Measurements from ENCODE around the gene GET4.

DNA sequence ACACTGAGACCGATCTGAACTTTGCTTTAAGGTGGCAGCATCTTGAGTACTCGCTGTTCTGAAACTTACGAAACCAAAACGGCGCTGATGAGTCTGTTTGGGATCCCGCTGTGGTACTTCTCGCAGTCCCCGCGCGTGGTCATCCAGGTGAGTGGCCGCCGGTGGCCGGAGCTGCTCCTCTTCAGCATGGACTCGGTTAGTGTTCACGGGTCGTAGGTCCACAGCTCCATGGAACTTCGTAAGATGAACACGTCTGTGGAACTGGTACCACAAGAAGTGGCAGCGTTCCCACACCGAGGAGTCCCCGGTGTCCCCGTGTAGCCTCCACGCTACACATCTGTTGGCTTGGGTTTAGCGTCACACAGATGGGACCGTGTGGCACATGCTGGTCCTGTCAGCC, 10.4 kb upstream of the GET4 start:
- TF ChIP-seq BHLHE40 (IDR thresholded peaks at IDR 0.05; ENCODE audit: borderline replicate concordance) = no peak
- TF ChIP-seq, protein P1, sequence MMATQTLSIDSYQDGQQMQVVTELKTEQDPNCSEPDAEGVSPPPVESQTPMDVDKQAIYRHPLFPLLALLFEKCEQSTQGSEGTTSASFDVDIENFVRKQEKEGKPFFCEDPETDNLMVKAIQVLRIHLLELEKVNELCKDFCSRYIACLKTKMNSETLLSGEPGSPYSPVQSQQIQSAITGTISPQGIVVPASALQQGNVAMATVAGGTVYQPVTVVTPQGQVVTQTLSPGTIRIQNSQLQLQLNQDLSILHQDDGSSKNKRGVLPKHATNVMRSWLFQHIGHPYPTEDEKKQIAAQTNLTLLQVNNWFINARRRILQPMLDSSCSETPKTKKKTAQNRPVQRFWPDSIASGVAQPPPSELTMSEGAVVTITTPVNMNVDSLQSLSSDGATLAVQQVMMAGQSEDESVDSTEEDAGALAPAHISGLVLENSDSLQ (IDR thresholded peaks at IDR 0.05) = no peak
- TF ChIP-seq FOXA1 (IDR thresholded peaks at IDR 0.05) = no peak
- TF ChIP-seq SP1 (IDR thresholded peaks at IDR 0.05) = no peak
- no peak for TF ChIP-seq HDGF (IDR thresholded peaks at IDR 0.05; ENCODE audit: borderline replicate concordance)
- no peak for TF ChIP-seq L3MBTL2 (conservative IDR thresholded peaks at IDR 0.05)
- TF ChIP-seq NFRKB (IDR thresholded peaks at IDR 0.05) = no peak
- TF ChIP-seq TARDBP (IDR thresholded peaks at IDR 0.05) = no peak

Data from HEK293T (cell line).